HG03097 (cell line): Measurements from ENCODE around the gene MINDY3.
"Not testable (repeated sequence)": the region's sequence is repeated elsewhere in the genome, so short reads cannot be mapped to it uniquely, and the experiment has no call there.

Experiments used
- ATAC-seq: cut with Tn5 transposase; IDR thresholded peaks from one replicate; pipeline ENCODE4 v1.9.1; 2021; ENCODE audit not compliant: unreplicated experiment, low FRiP score

MINDY3 gene

DNA sequence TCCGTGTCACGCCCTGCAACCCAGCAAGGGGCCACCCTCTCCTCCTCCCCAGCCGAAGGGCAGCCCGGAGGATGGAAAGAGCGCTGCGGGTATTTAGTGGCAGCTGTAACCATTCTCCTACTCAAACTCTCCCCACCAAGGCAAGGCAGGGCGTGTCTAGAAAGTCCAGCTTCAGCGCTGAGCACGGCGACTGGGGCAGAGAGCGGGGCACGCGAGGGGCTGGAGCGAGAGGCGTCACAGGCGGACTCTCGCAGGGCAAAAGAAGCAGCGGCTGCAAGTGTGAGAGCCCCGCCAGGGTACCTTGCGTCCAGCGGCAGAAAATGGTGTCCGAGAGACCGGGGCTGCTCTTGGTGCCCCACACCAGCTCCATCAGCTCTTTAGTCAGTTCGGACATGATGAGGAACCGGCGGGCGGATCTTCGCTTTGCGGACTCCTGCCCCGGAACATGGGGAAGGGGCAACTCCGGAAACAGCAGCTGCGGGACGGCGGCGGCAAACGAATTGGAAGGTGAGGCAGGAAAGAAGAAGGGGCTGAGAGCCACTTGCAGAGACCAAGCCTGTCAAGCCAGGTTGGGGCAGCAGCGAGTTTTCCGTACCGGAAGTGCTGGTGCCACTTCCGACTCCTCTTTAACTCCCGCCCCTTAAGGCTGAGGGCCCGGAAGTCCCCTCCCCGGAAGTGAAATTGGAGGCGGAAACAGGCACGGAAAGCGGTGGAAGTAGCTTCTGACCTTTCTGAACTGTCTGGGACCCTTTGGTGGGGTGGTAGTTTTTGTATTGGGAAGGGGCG lies at the start of gene MINDY3:
MINDY3 (minus strand) TSS at position 602 of the 786 bp plus-strand sequence; CDS start at position 394, 208 bp downstream.
- ATAC-seq, result peak; percentile 90

DNA sequence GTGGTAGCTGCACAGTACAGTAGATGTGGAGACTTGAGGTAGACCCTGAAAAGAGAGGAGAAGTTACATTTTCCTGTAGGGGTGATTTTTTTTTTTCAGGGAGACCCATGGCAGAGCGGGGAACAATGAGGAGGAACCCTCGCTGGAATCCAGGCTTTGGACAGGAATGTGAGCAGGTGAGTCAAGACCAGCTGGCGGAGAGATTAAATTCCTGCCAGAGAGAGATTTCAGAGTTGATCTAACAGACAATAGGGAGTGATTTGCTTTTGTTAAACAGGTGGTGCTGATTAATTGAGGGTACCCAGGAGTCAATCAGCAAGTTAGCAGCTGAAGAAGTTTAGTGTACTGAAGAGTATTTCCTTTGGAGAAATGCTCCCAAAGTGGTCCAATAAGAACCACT lies 41.6 kb upstream of the MINDY3 start:
- no peak for ATAC-seq

DNA sequence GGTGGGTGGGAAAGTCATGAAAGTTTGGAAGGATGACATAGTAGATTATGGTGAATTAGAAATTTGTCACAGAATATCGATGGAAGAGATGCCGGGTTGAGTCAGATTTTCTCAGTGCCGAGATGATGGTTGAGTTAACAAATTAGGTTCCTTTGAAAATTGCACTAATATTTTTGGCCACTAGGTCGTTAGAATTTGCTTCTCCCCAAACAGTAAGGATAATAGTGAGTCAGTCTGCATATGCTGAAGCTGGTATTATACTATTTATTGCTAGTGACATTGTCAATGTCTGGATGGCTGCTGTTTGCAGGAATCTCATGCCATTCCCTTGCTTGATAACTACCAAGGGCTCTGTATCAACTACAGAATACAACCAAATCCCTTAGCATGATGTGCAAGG lies 37.7 kb upstream of the MINDY3 start:
- no peak for ATAC-seq

DNA sequence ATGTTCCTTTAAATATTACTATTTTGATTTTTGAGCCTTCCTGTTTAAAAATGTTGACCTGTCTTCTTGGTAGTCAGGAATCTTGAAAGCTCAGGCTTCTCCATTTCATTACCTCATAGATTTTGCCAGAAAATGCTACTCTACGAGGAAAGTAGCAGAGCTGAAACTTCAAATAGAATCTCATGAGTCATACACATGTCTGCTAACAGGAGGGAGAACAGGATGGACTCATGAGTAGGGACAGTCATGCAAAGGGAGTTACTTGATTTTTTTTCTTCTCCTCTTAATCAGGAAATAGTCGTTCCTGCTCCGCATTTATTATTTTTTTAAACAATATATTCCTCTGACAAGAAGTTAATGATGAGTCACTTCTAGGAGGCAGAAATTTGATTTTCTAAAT lies 37.0 kb upstream of the MINDY3 start:
- no peak for ATAC-seq

DNA sequence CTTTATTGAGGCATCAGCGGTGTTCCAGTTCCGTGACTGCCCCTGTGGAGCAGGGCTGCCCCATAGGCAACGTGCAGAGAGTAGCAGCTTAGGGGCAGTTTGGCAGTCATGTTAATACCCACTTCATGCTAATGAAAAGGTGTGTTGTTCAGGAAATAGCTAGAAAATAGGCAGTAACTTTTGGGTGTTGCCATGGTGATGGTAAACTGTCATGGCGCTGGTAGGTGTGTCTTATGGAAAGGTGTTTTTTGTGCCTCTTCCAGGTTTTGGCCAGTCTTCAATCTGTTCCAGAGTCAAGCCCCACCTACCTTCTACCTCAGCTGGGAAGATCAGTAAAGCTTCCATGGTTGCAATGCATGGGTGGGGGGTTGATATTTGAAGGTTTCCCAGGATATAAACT lies 36.3 kb upstream of the MINDY3 start:
- ATAC-seq, result no peak

DNA sequence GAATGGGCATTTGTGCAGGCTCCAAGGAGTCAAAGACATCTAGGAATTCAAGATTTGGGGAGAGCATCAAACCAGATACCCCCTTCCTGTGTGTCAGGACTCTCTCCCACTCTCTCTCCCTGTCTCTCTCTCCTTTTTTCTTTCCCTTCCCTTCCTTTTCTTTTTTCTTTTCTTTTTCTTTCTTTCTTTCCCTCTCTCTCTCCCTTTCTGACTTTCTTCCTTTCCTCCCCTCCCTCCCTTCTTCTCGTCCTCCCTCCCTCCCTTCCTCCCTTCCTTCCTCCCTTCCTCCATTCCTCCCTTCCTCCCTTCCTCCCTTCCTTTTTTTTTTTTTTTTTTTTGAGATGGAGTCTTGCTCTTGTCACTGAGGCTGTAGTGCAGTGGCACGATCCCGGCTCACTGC lies 24.1 kb upstream of the MINDY3 start:
- no peak for ATAC-seq

DNA sequence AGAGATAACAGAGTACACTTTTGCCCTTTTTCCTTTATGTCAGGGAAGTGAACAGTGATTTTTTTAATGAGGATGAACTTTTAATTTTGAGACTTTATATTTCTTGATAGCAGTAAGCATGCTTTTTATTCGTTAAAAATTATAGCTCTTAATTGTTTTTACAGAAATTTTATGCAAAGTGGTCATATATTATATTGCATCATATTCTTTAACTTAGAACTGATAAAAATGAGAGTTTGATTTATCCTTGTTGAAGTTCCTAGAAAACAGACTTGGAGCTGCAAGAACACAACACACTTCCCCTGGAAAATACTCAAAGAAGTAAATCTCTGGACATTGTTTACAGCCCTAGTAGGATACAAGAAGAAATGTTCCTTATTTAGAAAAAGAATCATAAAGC lies 21.2 kb upstream of the MINDY3 start:
- no peak for ATAC-seq

DNA sequence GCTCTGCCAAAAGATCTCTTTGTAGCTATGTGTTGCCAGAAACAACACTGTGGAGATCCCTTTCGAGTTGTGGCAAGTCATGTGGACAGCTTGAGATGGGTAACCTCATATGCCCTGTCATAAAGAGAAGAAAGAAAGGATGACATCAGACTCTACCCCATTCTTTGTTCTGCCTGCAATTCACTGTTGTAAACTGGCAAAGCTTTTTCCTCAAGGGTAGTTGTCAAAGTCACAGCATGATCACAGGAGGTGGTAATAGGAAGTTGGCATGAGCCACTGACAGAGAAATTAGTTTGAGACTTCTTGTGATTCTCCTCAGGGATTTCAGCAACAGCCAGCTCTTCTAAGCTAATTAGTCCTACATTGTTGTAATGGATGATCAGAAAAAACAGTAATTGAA lies 19.4 kb upstream of the MINDY3 start:
- no peak for ATAC-seq

DNA sequence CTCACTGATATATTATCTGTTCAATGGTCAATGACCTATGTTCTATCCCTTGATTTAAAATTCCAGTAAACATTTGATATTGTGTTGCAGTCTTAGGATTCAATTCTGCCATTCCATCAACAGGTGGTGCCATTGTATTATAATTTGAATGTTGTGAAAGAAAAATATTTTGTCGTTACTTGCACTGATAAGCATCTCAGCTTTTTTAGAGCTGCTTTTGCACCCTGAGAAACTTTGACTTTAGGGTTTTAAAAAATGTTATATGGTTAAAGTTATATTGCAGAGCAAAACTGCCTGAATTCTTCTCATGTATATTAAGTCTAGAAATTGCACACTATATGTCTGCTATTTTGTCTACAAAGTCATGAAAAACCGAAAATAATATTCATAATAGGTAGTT lies 18.8 kb upstream of the MINDY3 start:
- ATAC-seq, result no peak

DNA sequence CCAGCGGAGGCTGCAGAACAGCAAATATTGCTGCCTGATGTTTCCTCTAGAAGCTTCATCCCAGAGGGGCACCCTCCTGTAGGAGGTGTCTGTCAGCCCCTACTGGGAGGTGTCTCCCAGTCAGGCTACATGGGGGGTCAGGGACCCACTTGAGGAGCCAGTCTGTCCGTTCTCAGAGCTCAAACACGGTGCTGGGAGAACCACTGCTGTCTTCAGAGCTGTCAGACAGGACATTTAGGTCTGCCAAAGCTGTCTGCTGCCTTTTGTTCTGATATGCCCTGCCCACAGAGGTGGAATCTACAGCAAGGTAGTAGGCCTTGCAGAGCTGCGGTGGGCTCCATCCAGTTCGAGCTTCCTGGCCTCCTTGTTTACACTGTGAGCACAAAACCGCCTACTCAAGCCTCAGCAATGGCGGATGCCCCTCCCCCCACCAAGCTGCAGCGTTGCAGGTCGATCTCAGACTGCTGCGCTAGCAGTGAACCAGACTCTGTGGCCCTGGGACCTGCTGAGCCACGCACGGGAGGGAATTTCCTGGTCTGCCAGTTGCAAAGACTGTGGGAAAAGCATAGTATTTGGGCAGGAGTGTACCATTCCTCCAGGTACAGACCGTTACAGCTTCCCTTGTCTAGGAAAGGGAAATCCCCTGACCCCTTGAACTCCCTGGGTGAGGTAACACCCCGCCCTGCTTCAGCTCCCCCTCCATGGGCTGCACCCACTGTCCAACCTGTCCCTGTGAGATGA lies 17.7 kb upstream of the MINDY3 start:
- ATAC-seq, result no peak

DNA sequence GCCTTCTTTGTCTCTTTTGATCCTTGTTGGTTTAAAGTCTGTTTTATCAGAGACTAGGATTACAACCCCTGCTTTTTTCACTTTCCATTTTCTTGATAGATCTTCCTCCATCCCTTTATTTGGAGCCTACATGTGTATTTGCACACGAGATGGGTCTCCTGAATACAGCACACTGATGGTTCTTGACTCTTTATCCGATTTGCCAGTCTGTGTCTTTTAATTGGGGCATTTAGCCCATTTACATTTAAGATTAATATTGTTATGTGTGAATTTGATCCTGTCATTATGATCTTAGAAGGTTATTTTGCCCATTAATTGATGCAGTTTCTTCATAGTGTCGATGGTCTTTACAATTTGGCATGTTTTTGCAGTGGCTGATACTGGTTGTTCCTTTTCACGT lies 16.0 kb upstream of the MINDY3 start:
- ATAC-seq, result not testable (repeated sequence)

DNA sequence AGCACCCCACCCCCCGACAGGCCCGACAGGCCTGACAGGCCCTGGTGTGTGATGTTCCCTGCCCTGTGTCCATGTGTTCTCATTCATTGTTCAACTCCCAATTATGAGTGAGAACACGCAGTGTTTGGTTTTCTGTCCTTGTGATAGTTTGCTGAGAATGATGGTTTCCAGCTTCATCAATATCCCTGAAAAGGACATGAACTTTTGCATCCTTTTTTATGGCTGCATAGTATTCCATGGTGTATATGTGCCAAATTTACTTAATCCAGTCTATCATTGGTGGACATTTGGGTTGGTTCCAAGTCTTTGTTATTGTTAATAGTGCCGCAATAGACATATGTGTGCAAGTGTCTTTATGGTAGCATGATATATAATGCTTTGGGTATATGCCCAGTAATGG lies 12.3 kb upstream of the MINDY3 start:
- ATAC-seq, result not testable (repeated sequence)

DNA sequence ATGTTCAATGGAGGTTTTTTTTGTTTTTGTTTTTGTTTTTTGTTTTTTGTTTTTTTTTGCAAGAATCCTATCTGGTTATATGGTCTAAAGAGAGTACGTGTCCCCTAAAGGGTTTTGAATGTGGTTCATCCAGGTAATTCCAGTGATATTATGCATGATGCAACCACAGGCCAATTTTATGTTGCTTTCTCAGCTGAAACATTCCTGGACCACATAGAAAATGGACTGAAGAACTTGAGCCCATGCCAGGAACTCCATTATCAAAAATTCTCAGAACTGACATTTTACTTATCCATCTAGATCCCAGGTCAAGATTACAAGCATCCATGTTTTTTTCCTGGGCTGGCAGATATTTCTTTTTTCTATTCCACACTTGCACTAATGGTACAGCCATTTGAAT lies 11.5 kb upstream of the MINDY3 start:
- no peak for ATAC-seq

DNA sequence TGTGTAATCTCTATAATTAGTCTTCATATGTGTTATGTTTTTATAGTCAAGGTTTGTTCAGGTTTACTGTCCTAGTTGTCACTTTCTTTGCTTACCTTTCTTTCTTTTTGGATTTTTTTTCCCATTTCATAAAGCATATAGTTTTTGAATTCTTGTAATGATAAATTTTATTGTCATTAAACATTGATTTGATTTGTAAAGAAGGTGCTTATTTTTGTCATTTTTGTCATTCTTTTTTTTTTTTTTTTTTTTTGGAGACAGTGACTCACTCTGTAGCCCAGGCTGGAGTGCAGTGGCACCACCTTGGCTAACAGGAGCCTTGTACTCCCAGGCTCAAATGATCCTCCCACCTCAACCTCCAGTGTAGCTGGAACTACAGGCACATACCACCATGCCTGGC lies 9.6 kb upstream of the MINDY3 start:
- no peak for ATAC-seq

DNA sequence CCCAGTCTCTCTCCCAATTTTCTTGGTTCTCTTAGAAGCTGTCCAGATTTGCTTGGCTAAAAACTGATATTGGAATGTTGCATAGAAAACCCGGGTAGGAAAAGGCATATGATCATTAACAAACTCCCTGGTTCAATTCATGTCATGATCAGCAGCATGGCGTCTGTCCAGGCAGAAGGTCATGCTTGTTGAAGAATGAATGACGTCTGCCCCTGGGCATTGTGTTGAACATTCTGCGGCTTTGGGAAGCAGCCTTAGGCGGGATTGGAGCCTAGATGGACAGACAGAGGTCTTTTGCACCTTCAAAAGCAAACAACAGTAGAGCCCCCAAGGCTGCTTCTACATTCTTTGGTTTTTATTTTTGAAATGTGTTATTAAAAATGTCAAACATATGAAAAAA lies 7.7 kb upstream of the MINDY3 start:
- ATAC-seq, result no peak

DNA sequence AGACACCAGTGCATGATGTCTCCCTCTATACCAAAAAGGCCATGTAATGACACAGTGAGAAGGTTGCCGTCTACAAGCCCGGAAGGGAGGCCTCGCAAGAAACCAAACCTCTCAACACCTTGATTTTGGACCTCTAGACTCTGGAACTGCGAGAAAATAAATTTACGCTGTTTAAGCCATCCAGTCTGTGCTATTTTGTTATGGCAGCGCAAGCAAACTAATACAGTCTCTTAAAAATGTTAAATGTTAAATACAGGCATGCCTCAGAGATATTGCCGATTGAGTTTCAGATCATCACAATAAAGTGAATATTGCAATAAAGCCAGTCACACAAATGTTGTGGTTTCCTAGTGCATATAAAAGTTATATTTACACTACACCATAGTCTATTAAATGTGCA lies 5.0 kb upstream of the MINDY3 start:
- no peak for ATAC-seq

DNA sequence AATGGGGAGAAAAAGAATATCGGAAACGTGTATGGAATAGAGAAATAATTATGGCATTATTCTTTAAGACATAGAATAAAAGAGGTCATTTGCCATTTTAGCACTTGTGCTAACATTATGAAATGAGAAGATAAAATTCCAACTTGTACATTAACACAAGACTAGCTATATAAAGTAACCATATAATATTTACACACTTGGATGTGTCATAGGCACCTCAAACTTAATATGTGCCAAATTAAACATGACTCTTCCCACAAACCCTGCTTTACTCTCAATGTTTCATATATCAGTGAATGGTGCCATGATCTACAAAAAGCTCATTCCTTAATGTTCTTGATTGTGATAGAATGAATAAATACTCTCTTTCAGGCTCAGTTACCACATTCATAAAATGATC lies 4.1 kb upstream of the MINDY3 start:
- ATAC-seq, result no peak

DNA sequence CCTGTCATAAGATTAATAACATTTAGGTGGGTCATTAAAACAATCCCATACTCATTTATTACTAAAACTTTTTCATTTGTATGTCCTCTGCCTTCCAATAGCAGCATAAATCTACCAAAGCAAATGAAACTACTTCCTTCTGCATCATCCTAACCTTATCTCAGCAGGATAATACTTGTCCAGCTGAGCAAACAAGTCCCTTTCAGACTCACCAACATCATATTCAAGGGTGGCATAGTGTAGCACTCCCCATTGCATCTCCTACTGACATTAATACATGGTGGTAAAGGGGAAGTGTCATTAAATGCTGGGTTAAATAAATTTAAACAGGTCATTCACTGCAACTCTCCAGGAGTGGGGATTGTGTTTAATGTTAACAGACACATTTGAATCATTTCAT lies 3.4 kb upstream of the MINDY3 start:
- ATAC-seq, result no peak

DNA sequence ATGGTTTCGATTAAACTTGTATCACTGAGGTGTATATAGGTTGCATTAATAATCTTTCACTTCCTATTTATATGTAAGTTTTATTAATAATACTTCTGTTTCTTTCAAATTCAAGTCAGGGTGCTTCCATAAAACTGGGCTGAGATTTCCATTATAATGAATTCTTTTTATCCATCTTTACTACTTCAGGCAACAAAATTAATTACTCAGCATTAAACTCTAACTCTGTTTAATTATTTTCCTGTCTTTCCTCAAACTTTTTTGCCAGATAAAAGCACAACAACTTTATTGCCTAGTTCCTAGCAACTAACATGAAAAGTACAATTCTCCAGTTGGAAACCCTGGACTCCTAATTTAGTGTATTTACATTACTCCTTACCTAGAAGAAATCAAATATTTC lies 3.0 kb upstream of the MINDY3 start:
- ATAC-seq, result no peak

DNA sequence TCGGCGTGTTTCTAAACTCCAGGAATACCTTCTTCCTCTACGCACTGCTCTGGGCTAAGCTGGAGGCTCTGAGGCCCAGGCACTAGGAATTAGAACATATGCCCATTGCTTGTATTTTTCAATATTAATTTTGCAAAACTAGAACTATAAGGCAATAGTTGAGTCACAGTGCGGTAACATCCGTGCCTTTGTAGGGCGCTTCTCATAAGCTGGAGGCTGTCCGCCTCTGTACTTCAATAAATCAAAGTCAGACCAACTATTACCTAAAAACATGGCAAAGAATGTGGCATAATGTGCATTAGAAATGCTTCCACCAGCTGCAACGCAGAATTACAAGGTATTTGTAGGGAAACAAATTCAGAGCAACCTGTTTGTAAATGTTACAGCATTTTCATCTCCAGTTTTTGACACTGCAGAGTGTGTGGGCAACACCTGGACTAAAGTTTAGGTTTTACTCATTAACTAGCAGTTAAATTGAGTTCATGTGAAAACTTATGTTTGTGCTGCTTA lies 440 bp upstream of the MINDY3 start:
- no peak for ATAC-seq

DNA sequence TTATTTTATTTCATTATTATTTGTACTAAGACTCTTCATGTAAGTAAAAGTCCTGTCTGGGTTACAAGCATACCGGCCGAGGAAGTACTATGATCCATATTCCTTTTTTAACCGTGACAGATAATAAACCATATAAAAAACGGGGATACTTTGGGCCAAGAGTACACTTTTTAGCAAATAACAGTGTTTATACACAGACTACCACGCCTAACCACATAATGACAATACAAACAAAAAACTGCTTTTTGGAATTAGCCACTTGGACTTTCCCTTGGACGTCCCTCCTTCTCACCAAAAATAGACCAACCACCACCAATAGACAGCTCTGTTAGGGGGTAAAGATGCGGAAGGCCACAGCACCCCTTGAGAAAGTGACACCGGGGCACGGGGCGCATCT lies 800 bp downstream of the MINDY3 start:
- ATAC-seq, result peak; percentile 65

DNA sequence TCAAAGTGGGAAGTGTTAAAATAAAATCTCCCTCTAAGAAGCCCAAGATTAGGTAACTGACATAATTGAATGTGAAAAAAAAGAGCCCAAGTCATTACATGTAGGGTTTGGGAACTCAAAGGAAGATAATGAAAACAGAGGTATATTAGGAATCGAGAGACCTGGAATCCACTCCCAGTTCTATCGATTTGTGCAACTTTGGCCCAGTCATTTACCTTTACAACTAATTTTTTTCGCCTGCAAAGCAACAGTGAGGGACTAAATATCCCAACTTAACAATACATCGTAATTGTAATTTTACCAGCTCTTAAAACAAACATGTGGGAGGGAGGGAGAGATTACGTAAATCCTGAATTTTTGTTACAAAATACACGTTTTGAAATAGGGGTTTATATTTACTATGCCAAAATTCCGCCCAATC lies 1.4 kb downstream of the MINDY3 start:
- ATAC-seq, result no peak
